MV-4-11 (cell line): ENCODE results near the gene EFR3B.
"Not testable (repeated sequence)": the region's sequence is repeated elsewhere in the genome, so short reads cannot be mapped to it uniquely, and the experiment has no call there.

Experiments
- DNase-seq: peaks from one replicate; lab custom pipeline; 2025; lab: John Stamatoyannopoulos, UW

Gene EFR3B

GRCh38 chr2:25105336-25106085, 63.6 kb downstream of the EFR3B start:
- no peak for DNase-seq

GRCh38 chr2:25109822-25110221, 67.9 kb downstream of the EFR3B start:
- DNase-seq: no peak

- DNase-seq: no peak
Measured at GRCh38 chr2:25112113-25112512, 70.2 kb downstream of the EFR3B start.

- DNase-seq: no peak
Measured at GRCh38 chr2:25115249-25115883, 73.5 kb downstream of the EFR3B start.

- DNase-seq: no peak
Measured at GRCh38 chr2:25115902-25116301, 74.0 kb downstream of the EFR3B start.

- no peak for DNase-seq
Measured at GRCh38 chr2:25116956-25117355, 75.1 kb downstream of the EFR3B start.

GRCh38 chr2:25119263-25119662, 77.4 kb downstream of the EFR3B start:
- no peak for DNase-seq

GRCh38 chr2:25122367-25122766, 80.5 kb downstream of the EFR3B start:
- no peak for DNase-seq

- DNase-seq: peak; percentile 22
Measured at GRCh38 chr2:25123682-25124081, 81.8 kb downstream of the EFR3B start.

GRCh38 chr2:25125189-25125588, 83.3 kb downstream of the EFR3B start:
- DNase-seq: no peak

GRCh38 chr2:25125976-25126375, 84.1 kb downstream of the EFR3B start:
- DNase-seq: no peak

- DNase-seq: not testable (repeated sequence)
Measured at GRCh38 chr2:25127071-25127470, 85.2 kb downstream of the EFR3B start.

GRCh38 chr2:25127646-25128045, 85.8 kb downstream of the EFR3B start:
- no peak for DNase-seq

GRCh38 chr2:25129901-25130520, 88.1 kb downstream of the EFR3B start:
- no peak for DNase-seq

- DNase-seq: no peak
Measured at GRCh38 chr2:25131253-25131566, 89.3 kb downstream of the EFR3B start.

GRCh38 chr2:25131567-25132298, 89.9 kb downstream of the EFR3B start:
- no peak for DNase-seq

- DNase-seq: no peak
Measured at GRCh38 chr2:25132299-25132635, 90.4 kb downstream of the EFR3B start.

GRCh38 chr2:25132693-25133092, 90.8 kb downstream of the EFR3B start:
- no peak for DNase-seq

GRCh38 chr2:25140535-25140934, 98.7 kb downstream of the EFR3B start:
- DNase-seq: not testable (repeated sequence)

GRCh38 chr2:25141120-25141519, 99.2 kb downstream of the EFR3B start:
- DNase-seq: no peak

GRCh38 chr2:25145803-25146202, 103.9 kb downstream of the EFR3B start:
- no peak for DNase-seq

GRCh38 chr2:25146896-25147295, 105.0 kb downstream of the EFR3B start:
- no peak for DNase-seq

GRCh38 chr2:25149646-25150045, 107.8 kb downstream of the EFR3B start:
- DNase-seq: no peak
